DND-41 (cell line): Measurements from ENCODE around the gene ZNF462.

Source experiments
- ATAC-seq: fragments of 200-7000 bp; cut with Tn5 transposase; 3 replicates; pipeline ENCODE4 v1.9.1; 2021; ENCODE audit warnings: low read depth; ENCODE audit not compliant: insufficient read depth
- DNase-seq: peaks from one replicate; pipeline ENCODE4 v3.0.0-alpha.2; 2020
- H2AFZ ChIP-seq: 2 replicates; pipeline ENCODE4 v1.6.0; 2012; ENCODE audit warnings: low read depth, low read length
- H3K27ac ChIP-seq: 2 replicates; pipeline ENCODE4 v1.5.1; 2012; ENCODE audit warnings: low read length, inconsistent platforms
- H3K27me3 ChIP-seq: fragments of 200-600 bp; sonication (generic); 2 replicates; pipeline ENCODE4 v1.6.0; 2012; ENCODE audit warnings: low read length, mild to moderate bottlenecking, inconsistent platforms; ENCODE audit not compliant: insufficient read depth, poor library complexity
- H3K36me3 ChIP-seq: 2 replicates; pipeline ENCODE4 v1.5.1; 2012; ENCODE audit warnings: low read length, inconsistent platforms; ENCODE audit not compliant: insufficient read depth
- H3K4me1 ChIP-seq: 2 replicates; pipeline ENCODE4 v1.5.1; 2012; ENCODE audit warnings: mild to moderate bottlenecking, low read length; ENCODE audit not compliant: insufficient read depth
- H3K4me2 ChIP-seq: 2 replicates; pipeline ENCODE4 v1.6.0; 2012; ENCODE audit warnings: mild to moderate bottlenecking, moderate library complexity, low read length, inconsistent platforms; ENCODE audit not compliant: insufficient read depth
- H3K4me3 ChIP-seq, 2 experiments: fragments of 200-600 bp in 1 of 2; shearing (Covaris generic) in 1 of 2; 2 replicates each; pipeline ENCODE4 v1.5.1; 2012 to 2016; ENCODE audit warnings: inconsistent platforms in 2 of 2, low read length in 2 of 2, mild to moderate bottlenecking in 2 of 2, low read depth in 1 of 2, moderate library complexity in 1 of 2
- H3K79me2 ChIP-seq: 2 replicates; pipeline ENCODE4 v1.6.0; 2012; ENCODE audit warnings: low read length, inconsistent platforms; ENCODE audit not compliant: insufficient read depth
- H3K9ac ChIP-seq: 2 replicates; pipeline ENCODE4 v1.6.0; 2012; ENCODE audit warnings: low read depth, mild to moderate bottlenecking, inconsistent platforms, low read length, moderate library complexity
- H3K9me3 ChIP-seq: 2 replicates; pipeline ENCODE4 v1.5.1; 2012; ENCODE audit warnings: low read length, moderate library complexity, mild to moderate bottlenecking, inconsistent platforms; ENCODE audit not compliant: insufficient read depth, severe bottlenecking
- H4K20me1 ChIP-seq: 2 replicates; pipeline ENCODE4 v1.6.0; 2012; ENCODE audit warnings: low read length; ENCODE audit not compliant: insufficient read depth
- CTCF ChIP-seq: IDR thresholded peaks from 2 replicates; pipeline ENCODE4 v1.5.1; 2012; ENCODE audit warnings: borderline replicate concordance, low read length, moderate library complexity, mild to moderate bottlenecking; ENCODE audit not compliant: poor library complexity, severe bottlenecking; ENCODE audit errors: extremely low read depth
- EZH2 ChIP-seq: IDR thresholded peaks from 3 replicates; pipeline ENCODE4 v1.6.1; 2012; ENCODE audit warnings: borderline replicate concordance, low read depth, mild to moderate bottlenecking, moderate library complexity, low read length, inconsistent platforms; ENCODE audit not compliant: severe bottlenecking

The ZNF462 gene

GRCh38 chr9:106974341-106974740 is 111.4 kb downstream of the ZNF462 start:
- Histone ChIP-seq H3K36me3 (peaks cover 39% of the 10 kb centered on the region; the same call in 1 of the 2 replicates), H2AFZ (no peak overlapping the region)

GRCh38 chr9:106976772-106977171 is 113.8 kb downstream of the ZNF462 start:
- H3K79me2 ChIP-seq: no peaks in the 10 kb centered on the region
- TF ChIP-seq CTCF: no peak
- no peak for TF ChIP-seq EZH2
- no peak overlapping the region for H3K4me3 ChIP-seq
- H3K36me3 ChIP-seq: peaks cover 38% of the 10 kb centered on the region; the same call in 1 of the 2 replicates
- H3K27ac ChIP-seq: no peak overlapping the region
- no peak overlapping the region for H3K4me2 ChIP-seq
- ATAC-seq (no peak), DNase-seq (no peak)
- no peaks in the 10 kb centered on the region for H3K4me1 ChIP-seq
- H2AFZ ChIP-seq: no peak overlapping the region
- H3K27me3 ChIP-seq: no peaks in the 10 kb centered on the region
- no peaks in the 10 kb centered on the region for H3K9me3 ChIP-seq
- no peak overlapping the region for H3K9ac ChIP-seq
- H4K20me1 ChIP-seq: no peaks in the 10 kb centered on the region

More at GRCh38 chr9:106974341-106974740, 111.4 kb downstream of the ZNF462 start:
- no peaks in the 10 kb centered on the region for H3K27me3 ChIP-seq
- H3K9me3 ChIP-seq: no peaks in the 10 kb centered on the region
- no peaks in the 10 kb centered on the region for H3K79me2 ChIP-seq
- H3K4me1 ChIP-seq: no peaks in the 10 kb centered on the region
- no peak overlapping the region for H3K4me2 ChIP-seq
- no peak overlapping the region for H3K9ac ChIP-seq
- no peaks in the 10 kb centered on the region for H4K20me1 ChIP-seq
- no peak for DNase-seq
- no peak overlapping the region for H3K27ac ChIP-seq
- TF ChIP-seq EZH2: no peak
- H3K4me3 ChIP-seq: no peak overlapping the region
- no peak for ATAC-seq

- H3K4me1 ChIP-seq: no peaks in the 10 kb centered on the region
- H3K79me2 ChIP-seq: no peaks in the 10 kb centered on the region
- H3K9me3 ChIP-seq: no peaks in the 10 kb centered on the region
- H3K27me3 ChIP-seq: no peaks in the 10 kb centered on the region
- DNase-seq: no peak
- H3K27ac ChIP-seq: no peak overlapping the region
- H3K36me3 ChIP-seq: peaks cover 15% of the 10 kb centered on the region; the same call in 1 of the 2 replicates
- no peak for TF ChIP-seq CTCF
- no peak for TF ChIP-seq EZH2
- H3K4me3 ChIP-seq: no peak overlapping the region
- no peaks in the 10 kb centered on the region for H4K20me1 ChIP-seq
- no peak overlapping the region for H3K9ac ChIP-seq
- H2AFZ ChIP-seq: no peak overlapping the region
- H3K4me2 ChIP-seq: no peak overlapping the region
- no peak for ATAC-seq
Observed at GRCh38 chr9:106980551-106981101, 117.7 kb downstream of the ZNF462 start.

GRCh38 chr9:106981396-106982287 is 118.7 kb downstream of the ZNF462 start:
- H3K9ac ChIP-seq: no peak overlapping the region

More at GRCh38 chr9:106981396-106982287, 118.7 kb downstream of the ZNF462 start:
- Histone ChIP-seq H3K4me2 (no peak overlapping the region), H2AFZ (no peak overlapping the region), H3K4me3 (no peak overlapping the region), H3K4me1 (no peaks in the 10 kb centered on the region), H3K36me3 (peaks cover 6% of the 10 kb centered on the region; the same call in 1 of the 2 replicates), H3K9me3 (no peaks in the 10 kb centered on the region), H3K79me2 (no peaks in the 10 kb centered on the region), H3K27me3 (no peaks in the 10 kb centered on the region), H4K20me1 (no peaks in the 10 kb centered on the region), H3K27ac (no peak overlapping the region)
- TF ChIP-seq CTCF: no peak
- no peak for TF ChIP-seq EZH2
- ATAC-seq (no peak), DNase-seq (no peak)
